GM12865 (cell line): Measurements from ENCODE around the gene LRRK1.

Experiments
- DNase-seq: peaks from one replicate; pipeline ENCODE4 v3.0.0; 2010; ENCODE audit warnings: low read depth
- H3K4me3 ChIP-seq: 2 replicates; pipeline ENCODE4 v1.5.1; 2011; ENCODE audit warnings: mild to moderate bottlenecking, low read depth, low read length, control low read depth
- CTCF ChIP-seq: IDR thresholded peaks from 2 replicates; pipeline ENCODE4 v1.5.1; 2011; ENCODE audit warnings: low read length, control low read depth, low read depth, inconsistent platforms; ENCODE audit not compliant: insufficient read depth; ENCODE audit errors: missing control alignments

LRRK1 gene

DNA sequence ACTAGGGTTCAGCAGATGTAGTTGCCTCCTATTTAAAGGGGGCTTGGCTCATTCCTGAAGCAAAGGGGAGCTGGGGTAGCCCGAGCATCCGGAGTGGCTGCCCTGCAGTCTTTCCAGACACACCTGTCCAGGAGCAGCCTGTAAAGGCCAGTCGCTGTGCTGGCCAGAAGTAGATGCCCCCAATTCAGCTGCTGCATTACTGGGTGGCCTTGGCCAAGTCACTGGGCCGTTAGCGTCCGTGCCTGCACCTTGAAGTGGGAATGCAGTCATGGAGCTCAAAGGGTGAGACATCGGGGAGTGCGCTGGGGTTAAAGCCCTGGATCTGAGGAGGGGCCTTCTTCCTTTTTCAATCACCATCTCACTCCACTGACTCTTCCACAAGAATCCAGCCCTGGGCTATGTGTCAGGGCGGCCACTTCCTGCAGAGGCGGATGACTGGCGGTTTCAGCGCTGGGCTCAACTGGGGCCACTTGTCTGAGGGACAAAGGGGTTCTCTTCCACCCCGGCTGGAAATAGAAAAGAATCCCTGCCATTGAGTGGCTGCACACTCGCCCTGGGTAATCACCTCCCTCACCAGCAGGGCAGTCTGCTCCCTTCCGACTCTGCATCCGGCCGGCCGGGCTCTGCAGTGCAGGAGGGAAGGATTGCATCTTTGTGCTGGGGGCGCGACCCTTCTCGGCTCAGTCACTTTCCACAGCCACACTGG is 27.7 kb upstream of the LRRK1 start:
- no peak for TF ChIP-seq CTCF
- DNase-seq = no peak
- no peak overlapping the region for H3K4me3 ChIP-seq

DNA sequence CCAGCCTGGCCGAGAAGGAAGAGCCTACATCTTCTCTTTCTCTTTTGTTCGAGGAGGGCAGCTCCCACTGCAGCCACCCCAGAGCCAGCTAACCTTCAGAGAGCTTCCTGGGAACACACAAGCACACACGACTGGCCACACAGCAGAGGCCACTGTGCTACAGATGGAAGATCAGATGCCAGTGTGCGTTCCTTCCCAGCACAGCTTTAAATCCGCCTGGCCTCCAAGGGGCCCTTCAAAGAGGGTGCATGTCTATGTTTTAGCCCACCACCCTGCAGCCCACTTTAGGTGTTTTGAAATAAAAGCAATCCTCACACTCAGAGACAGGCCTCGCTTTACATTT is 27.2 kb upstream of the LRRK1 start:
- no peak for DNase-seq
- no peak for TF ChIP-seq CTCF
- H3K4me3 ChIP-seq = no peak overlapping the region

DNA sequence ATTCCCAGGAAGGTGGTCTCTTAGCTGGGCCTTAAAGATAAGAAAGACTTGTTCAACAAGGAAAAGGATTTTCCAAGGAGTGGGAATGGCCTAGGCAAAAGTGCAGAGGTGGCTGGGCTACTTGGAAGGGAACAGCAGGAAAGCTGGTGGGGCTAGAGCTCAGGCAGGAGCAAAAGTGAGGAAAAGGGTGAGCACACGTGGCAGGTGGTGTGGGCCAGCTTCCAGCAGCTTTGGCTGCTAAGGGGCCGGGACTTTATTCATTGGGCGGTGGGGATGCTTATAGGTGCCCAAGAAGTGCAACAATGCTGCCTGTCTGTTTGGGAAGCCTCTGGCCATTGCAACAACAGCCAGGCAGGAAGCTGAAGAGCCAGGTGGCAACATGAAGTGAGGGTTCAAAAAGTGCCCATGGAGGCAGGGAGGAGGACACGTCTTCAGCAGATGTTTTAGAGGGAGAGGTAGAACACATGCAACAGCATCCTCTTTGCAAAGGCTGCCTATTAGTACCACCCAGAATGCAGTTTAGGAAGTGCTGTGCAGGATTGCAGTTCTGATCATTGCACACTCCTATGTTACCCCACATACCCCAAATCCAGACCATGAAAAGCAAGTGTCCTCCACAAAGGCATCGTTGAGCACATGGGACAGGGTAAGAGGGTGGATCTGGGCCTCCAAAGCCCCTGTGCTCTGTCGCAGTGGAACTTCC is 25.7 kb upstream of the LRRK1 start:
- no peak overlapping the region for H3K4me3 ChIP-seq
- TF ChIP-seq CTCF = no peak
- no peak for DNase-seq

DNA sequence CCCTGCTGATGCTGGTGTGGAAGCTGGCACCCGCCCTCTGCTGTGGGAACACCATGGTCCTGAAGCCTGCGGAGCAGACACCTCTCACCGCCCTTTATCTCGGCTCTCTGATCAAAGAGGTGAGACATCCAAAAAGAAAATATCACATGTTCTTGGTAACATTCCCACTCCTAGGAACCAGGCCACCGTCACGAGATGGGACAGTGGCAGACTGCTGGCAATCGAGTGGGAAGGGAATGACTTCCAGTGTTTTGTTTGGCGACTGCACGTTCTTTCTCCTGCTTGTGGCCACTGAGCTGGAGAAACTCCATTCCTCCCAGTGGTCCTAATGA is 25.2 kb upstream of the LRRK1 start:
- no peak for TF ChIP-seq CTCF
- no peak for DNase-seq
- no peak overlapping the region for H3K4me3 ChIP-seq

DNA sequence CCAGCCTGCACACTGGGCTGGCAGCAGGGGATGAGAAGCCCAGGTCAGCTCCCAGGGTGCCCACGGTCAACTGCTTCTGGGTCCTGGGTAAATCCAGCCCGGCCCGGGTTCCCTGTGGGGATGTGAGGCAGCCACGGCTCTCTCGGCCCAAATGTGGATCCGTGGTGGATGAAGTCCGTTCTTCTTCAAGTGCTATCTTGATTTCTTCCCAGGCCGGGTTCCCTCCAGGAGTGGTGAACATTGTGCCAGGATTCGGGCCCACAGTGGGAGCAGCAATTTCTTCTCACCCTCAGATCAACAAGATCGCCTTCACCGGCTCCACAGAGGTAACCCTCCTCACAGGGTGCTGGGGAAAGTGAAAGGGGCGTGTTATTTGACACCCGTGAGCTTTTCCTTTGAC is 23.4 kb upstream of the LRRK1 start:
- H3K4me3 ChIP-seq = no peak overlapping the region
- DNase-seq = no peak
- TF ChIP-seq CTCF = no peak

GRCh38 chr15:100897221-100898151 is 21.7 kb upstream of the LRRK1 start:
- DNase-seq = no peak
- no peak for TF ChIP-seq CTCF
- H3K4me3 ChIP-seq = no peak overlapping the region
